ENCODE results near the gene SLC35F3. TPM values are rescaled to one million over a fixed set of nuclear protein-coding genes. Genes with fewer than 3 reads are reported as not detected.

Gene SLC35F3
- total and polyA plus RNA-seq, 9 of the 15 experiments (the other 6 are each of a cell fraction or from before 2014, with no cell fraction given) = 0.04 to 0.07 (median 0.04) TPM; not detected in 6

- in situ Hi-C loops (cut with MboI) = no loop called here
- no peak for DNase-seq (ENCODE audit: extremely low read depth in 1 of 4, low spot score in 3 of 4)
- Histone ChIP-seq H3K79me2 (ENCODE audit: control insufficient read depth, insufficient read depth, low read length) (no peaks in the 10 kb centered on the region), H3K9me3 (replicated peaks; ENCODE audit: control insufficient read depth, insufficient read depth, low read depth, low read length) (no peaks in the 10 kb centered on the region), H3K4me2 (ENCODE audit: insufficient read depth, low read length) (no peak overlapping the region), H3K4me3 (no peak overlapping the region), H3K27me3 (ENCODE audit: control insufficient read depth in 2 of 2, insufficient read depth in 2 of 2, low read length in 2 of 2) (peaks cover 2 to 9% of the 10 kb centered on the region in 2 experiments; a peak in 3 of 5 replicates), H3K9me1 (ENCODE audit: control insufficient read depth, insufficient read depth, low read length) (no peaks in the 10 kb centered on the region), H2AFZ (ENCODE audit: low read depth, low read length) (no peak overlapping the region; the same call in 1 of the 2 replicates), H3K36me3 (ENCODE audit: control insufficient read depth, insufficient read depth, low read length) (no peaks in the 10 kb centered on the region), H3K9ac (ENCODE audit: insufficient read depth in 1 of 2, low read depth in 2 of 2, low read length in 2 of 2) (no peak overlapping the region), H3K4me1 (replicated peaks in 1 of 2; ENCODE audit: control insufficient read depth in 2 of 2, insufficient read depth in 2 of 2, low read length in 2 of 2) (peaks cover 16 to 17% of the 10 kb centered on the region in 2 experiments), H4K20me1 (replicated peaks; ENCODE audit: control insufficient read depth, insufficient read depth, low read length) (no peaks in the 10 kb centered on the region), H3K27ac (ENCODE audit: extremely low read depth, low read depth, low read length) (no peak overlapping the region)
- 59% methylated on average over 11 of the region's 11 CpGs for WGBS (ENCODE audit: insufficient coverage, low coverage, missing lambda C conversion rate)
- POLR2A ChIA-PET = interaction anchor here (0.6 to 0.8 kb wide), 2 partner anchors 61 to 537 kb away, joined by 3 read pairs; no protein-coding TSS in a partner anchor
- intact Hi-C loops (cut with micrococcal nuclease) = no loop called here
- ATAC-seq = no peak
- no peak for FAIRE-seq
- CTCF ChIA-PET (ENCODE audit: low intra/inter-chr PET ratio) = no interaction called here
- BruUV-seq (replicated peaks) = no TSS peak
- no peak for TF ChIP-seq CREB3L1 (IDR thresholded peaks at IDR 0.05; ENCODE audit: borderline replicate concordance, low read depth)
- TF ChIP-seq HDGF (IDR thresholded peaks at IDR 0.05) = no peak
- no peak for TF ChIP-seq PHB2 (IDR thresholded peaks at IDR 0.05; ENCODE audit: low read depth)
- no peak for TF ChIP-seq XRCC4 (IDR thresholded peaks at IDR 0.05; ENCODE audit: extremely low read depth, insufficient read depth, insufficient read length)
- TF ChIP-seq ZNF589 (CRISPR knock-in tag; IDR thresholded peaks at IDR 0.05; ENCODE audit: low read depth) = no peak
- TF ChIP-seq TOE1 (IDR thresholded peaks at IDR 0.05; ENCODE audit: borderline replicate concordance) = no peak
- no peak for TF ChIP-seq TOE1 (CRISPR knock-in tag; IDR thresholded peaks at IDR 0.05; ENCODE audit: borderline replicate concordance, low read depth)
Measured at GRCh38 chr1:233975486-233975885, 71.0 kb downstream of the SLC35F3 start.

Data from K562 (cell line).